Ovary (tissue), 3 donors: ENCODE measurements around the gene RPS6KA4.

Source experiments
- EP300 ChIP-seq: sonication (generic); formaldehyde crosslinking; IDR thresholded peaks from one replicate; pipeline ENCODE4 v1.6.1; 2017; ENCODE audit warnings: antibody characterized with exemption
- TF ChIP-seq, protein P1 (sequence below), 3 donors: fragments of 450-650 bp in 2 of 3; fragments of 200-600 bp in 1 of 3; IDR thresholded peaks; one replicate each; pipeline versions ENCODE4 v1.5.1 to v1.8.0; 2016 to 2022; ENCODE audit warnings: antibody characterized with exemption in 3 of 3, mild to moderate bottlenecking in 1 of 3
- donor health status: DM: no; HTN: no; CAD: no.

DNA sequence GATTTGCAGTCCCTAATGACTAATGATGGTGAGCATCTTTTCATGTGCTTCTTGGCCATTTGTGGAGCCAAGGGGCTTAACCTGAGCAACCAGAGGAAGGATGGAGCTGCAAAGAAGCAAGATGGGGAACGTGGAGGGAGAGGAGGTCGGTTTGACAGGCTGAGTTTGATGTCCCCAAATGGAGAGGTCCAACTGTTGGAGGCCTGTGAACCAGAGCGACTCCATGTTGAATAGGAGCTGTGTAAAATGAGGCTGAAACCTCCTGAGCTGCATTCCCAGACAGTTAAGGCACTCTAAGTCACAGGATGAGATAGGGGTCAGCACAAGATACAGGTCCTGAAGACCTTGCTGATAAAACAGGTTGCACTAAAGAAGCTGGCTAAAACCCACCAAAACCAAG, 54.5 kb downstream of the RPS6KA4 start:
- TF ChIP-seq, protein P1, sequence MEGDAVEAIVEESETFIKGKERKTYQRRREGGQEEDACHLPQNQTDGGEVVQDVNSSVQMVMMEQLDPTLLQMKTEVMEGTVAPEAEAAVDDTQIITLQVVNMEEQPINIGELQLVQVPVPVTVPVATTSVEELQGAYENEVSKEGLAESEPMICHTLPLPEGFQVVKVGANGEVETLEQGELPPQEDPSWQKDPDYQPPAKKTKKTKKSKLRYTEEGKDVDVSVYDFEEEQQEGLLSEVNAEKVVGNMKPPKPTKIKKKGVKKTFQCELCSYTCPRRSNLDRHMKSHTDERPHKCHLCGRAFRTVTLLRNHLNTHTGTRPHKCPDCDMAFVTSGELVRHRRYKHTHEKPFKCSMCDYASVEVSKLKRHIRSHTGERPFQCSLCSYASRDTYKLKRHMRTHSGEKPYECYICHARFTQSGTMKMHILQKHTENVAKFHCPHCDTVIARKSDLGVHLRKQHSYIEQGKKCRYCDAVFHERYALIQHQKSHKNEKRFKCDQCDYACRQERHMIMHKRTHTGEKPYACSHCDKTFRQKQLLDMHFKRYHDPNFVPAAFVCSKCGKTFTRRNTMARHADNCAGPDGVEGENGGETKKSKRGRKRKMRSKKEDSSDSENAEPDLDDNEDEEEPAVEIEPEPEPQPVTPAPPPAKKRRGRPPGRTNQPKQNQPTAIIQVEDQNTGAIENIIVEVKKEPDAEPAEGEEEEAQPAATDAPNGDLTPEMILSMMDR (IDR thresholded peaks at IDR 0.05) = no peak
- TF ChIP-seq EP300 = no peak
